ENCODE data around the gene SLC24A5.

SLC24A5 gene

DNA sequence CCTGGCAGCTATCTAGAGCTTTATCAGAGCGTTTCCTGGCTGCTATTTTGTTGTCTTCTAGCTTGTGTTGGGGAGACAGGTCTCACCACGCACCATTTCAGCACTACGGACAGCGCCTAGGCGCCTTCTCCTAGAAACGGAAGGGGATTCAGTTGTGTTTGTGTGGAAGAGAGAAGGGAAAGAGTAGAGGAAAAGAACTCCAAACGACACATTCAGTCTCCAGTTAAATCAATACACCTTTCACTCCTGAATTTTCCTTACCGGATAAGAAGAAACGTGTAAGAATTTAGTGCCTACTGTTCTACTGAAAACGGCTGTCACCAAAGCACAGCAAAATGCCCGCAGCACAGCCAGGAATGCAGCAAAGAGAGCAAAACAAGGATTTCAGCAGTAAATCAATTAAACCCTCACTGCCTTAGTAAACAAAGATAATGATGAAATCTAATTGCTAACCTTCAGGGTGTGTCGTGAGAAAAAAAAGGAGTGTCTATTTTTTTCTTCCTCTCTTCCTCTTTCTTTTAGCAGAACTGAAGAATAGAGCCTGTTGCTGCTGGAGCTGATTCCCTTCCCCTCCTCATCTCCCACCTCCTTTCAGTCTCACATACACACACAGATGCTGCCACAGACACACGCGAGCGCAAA is 70.3 kb downstream of the SLC24A5 start:
- DNase-seq (ENCODE audit: low read depth in 2 of 2) = no peak

DNA sequence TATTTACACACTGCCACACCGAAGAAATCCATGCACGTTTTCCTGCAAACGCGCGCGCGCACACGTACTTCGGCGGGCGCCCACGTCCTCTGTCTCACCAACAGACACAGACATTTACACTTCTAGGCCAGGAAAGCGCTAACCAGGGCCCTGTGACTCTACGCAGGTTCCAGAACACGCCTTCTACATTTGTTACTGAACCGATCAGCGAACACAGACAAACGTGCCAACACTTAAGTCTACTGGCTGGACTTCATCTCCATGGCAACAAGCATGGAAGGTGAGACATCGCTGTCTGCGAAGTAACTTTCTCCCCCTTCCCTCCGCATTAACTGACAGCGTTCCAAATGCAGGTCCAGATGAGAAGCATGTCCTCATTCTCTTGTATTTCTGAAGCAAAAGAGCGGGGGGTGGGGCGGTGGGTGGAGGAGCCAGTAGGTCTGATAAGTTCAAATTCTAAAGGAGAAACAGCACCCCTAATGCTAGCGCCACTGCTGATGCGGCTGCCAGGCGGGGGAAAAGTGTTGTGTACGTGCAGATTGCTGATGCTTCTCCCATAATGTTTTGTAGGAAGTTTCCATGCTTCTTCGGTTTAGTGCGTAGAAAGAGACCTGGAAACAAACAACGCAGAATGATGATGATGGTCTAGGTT is 70.9 kb downstream of the SLC24A5 start, which contains the start of gene CTXN2:
Gene CTXN2 (plus strand): TSS at position 92 of the 652 bp plus-strand sequence. CDS start 9,636 bp downstream, outside the sequence.
- no peak for DNase-seq (ENCODE audit: low read depth in 2 of 2)

All from stimulated activated CD8-positive, alpha-beta memory T cell treated with anti-CD3 and anti-CD28 coated beads, Interleukin-15, amount 100 ng/mL, for 4 hours (primary cell).